Kidney glomerular epithelial cell (primary cell): ENCODE measurements around the gene CNTNAP2.
"Not testable (repeated sequence)": the region's sequence is repeated elsewhere in the genome, so short reads cannot be mapped to it uniquely, and the experiment has no call there.

Experiments used
- DNase-seq: peaks from one replicate; lab custom pipeline; 2025; lab: John Stamatoyannopoulos, UW

Gene CNTNAP2

GRCh38 chr7:148306759-148307158, 2190.2 kb downstream of the CNTNAP2 start:
- no peak for DNase-seq

GRCh38 chr7:148318102-148318811, 2201.7 kb downstream of the CNTNAP2 start:
- no peak for DNase-seq

- DNase-seq = no peak
Observed at GRCh38 chr7:148318838-148319237, 2202.2 kb downstream of the CNTNAP2 start.

DNA sequence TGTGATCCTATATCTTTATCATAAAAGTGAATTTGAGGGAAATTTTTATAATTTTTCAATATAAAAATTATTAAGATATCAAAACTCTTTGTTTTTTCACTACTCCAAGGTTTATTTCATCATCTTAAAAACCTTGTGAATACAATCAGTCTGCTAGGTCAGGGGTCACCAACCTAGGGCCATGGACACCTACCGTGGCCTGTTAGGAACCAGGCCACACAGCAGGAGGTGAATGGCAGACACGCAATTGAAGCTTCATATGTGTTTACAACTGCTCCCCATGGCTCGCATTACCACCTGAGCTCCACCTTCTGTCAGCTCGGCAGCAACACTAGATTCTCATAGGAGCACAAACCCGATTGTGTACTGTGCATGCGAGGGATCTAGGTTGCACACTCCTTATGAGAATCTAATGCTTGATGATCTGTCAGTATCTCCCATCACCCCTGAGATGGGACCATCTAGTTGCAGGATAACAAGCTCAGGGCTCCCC, 2202.8 kb downstream of the CNTNAP2 start:
- DNase-seq = no peak

DNA sequence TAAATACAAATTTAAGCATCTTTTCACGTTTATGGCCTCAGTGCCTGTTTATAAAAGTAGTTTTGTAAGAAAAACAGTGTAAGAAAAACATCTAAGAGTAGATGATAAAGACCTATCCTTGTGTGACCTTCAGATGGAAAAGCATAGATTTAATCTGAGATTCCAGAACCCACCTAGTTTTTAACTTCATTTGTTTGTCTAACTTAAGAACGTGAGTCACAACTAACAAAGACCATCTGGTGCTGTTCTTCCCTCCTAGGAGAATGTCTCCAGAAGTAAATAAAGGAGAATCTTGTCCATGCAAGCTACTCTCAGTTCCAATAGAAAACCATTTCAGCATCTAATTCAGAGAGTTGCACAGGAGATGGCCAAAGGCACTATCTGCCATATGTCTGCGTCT, 2208.6 kb downstream of the CNTNAP2 start:
- DNase-seq = no peak

GRCh38 chr7:148327379-148327778, 2210.8 kb downstream of the CNTNAP2 start:
- DNase-seq = peak; percentile 13

- no peak for DNase-seq
Observed at GRCh38 chr7:148328906-148329305, 2212.3 kb downstream of the CNTNAP2 start.

GRCh38 chr7:148330124-148330818, 2213.7 kb downstream of the CNTNAP2 start:
- no peak for DNase-seq

DNA sequence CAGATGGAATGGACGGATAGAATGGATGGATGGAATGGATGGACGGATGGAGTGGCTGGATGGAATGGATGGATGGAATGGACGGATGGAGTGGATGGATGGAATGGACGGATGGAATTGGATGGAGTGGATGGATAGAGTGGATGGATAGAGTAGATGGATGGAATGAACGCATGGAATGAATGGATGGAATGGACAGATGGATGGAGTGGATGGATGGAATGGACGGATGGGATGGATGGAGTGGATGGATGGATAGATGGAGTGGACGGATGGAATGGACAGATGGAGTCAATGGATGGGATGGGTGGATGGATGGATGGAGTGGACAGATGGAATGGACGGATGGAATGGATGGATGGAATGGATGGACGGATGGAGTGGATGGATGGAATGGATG, 2214.2 kb downstream of the CNTNAP2 start:
- no peak for DNase-seq

GRCh38 chr7:148331456-148331855, 2214.9 kb downstream of the CNTNAP2 start:
- not testable (repeated sequence) for DNase-seq

GRCh38 chr7:148332191-148333186, 2215.9 kb downstream of the CNTNAP2 start:
- DNase-seq = no peak

DNA sequence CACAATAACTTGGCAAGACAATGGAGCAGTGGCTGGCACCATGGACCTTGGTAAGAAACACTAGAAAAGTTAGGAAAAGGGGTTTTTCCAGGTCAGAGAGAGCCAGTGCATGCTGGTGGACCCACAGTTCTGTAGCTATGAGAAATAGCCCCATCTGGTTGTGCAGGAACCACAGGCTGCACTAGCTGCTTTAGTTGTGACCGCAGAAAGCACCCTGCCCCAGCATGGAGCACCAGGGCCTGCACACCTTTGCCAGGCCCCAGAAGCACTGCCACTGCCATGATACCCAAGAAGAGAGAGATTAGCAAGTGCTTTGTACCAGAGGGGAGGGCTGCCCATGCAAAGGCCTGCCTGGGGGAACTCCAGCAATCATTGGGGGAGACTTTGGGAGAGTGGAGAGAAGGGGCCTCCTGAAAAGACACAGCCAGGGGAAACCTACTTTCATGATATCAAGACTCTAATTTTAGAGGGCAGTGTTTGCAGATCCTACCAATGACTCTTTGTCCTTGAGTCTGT, 2217.9 kb downstream of the CNTNAP2 start:
- no peak for DNase-seq

- peak; percentile 56 for DNase-seq
Observed at GRCh38 chr7:148334959-148335577, 2218.5 kb downstream of the CNTNAP2 start.

DNA sequence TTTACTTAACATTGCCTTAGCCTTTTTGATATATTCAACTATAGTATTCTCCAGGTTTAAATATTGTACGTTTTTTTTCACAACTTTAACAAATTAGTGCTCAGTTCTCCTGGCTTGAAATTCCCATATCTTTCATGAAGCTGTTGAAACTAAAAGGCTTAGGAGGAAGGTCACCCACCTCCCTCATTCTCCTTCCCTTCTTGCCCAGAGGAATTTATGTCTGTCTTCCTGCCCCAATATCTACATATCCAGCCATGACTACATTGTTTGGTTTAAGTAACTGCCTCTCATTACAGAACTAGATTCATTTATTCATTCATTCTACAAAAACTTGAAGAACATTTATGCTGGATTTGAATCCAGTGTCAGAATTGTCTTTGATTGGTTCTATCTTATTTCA, 2219.2 kb downstream of the CNTNAP2 start:
- DNase-seq = no peak

DNA sequence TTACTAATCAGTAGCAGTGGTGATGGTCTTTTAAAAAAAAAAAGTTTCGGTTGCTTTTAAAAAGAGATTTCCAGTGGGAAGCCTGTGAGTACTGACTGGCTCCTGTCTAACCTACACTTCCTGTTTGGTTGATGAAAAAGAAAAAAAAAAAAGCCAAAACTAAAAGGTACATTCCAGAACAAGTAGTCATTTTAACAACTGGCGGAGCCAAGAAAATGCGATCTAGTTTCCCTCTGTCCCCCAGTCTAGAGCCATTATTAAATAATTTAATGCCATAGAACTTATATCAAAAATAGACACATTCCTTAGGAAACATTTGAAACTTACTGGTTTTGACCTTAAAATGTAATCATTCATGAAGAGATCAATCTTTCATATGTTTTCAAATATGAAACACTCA, 2219.8 kb downstream of the CNTNAP2 start:
- no peak for DNase-seq

DNA sequence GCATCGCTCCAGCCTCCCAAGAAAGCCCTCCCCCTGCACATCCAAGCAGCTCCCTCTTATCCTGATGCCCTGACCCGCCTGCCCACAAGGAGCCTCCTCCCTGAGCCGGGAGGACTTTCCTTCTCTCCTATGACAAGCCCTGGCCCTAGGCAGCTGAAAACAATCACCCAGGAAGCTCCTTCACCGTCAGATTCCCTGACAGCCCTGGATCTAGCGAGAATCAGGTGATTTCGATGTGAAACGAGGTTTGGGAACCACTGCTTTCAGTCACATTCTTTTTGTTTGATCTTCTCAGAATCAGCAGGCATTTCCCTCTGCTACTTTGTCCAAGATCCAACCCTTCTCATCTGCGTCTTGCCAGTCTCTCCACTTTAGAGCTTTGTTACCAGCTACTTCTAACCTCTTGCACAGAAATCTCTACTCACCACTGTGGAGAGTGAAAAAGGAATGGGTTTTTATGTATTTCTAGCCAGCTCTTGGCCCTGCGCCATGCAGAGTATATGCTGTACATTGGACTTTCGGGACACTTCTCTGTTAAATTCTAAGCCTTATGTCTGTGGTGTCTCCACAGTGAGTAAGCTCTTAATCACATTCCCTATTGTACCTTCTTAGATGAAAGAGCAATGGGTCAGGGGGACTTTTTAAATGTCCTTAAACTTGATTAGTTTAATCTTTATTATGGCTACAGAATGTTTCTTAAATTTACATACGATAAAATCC, 2220.8 kb downstream of the CNTNAP2 start:
- no peak for DNase-seq

GRCh38 chr7:148337995-148338747, 2221.6 kb downstream of the CNTNAP2 start:
- no peak for DNase-seq

DNA sequence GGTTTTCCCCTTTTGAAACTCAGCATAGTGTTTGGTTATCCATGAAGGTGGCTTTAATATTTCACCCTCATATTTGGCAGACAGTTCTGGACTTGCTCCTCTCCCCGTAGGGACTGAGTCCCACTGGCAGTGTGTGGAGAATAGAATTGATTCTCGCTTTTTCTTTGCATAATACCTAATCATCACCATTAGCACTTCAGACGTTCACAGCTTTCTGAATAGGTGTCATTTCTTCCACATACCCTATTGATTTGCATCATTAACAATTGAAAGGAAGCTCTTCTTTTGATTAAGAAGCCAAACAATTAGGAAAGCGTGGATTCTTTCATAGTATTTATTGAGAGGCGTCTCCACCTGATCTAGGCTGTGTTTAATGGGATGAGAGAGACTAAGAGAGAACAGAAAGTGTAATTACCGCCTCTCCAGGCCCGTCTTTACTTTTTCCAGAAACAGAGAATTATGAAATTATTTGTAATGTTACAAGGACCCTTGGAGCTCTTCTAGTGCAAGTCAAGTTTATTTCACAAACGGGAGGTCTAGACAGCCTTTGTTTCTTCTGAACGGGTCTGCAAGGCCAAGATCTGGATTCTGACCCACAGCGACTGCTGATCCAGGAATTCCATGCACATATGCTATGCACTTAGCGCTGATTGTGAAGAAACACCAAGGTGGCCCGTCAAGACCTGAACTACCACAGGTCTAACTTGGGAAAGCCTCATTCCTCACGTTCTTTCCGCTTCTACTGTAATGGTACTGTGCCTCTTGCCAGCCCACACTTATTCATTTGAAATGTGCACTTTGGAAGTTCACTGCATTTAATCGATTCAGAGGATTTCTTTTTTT, 2224.1 kb downstream of the CNTNAP2 start:
- no peak for DNase-seq

GRCh38 chr7:148344406-148344805, 2227.8 kb downstream of the CNTNAP2 start:
- DNase-seq = no peak
